Heart left ventricle (tissue), 16 donors: ENCODE measurements around the gene TRPM3. TPM values are rescaled to one million over a fixed set of nuclear protein-coding genes. Genes with fewer than 3 reads are reported as not detected.

ENCODE experiments used
- ATAC-seq, 4 donors: fragments of 200-7000 bp; cut with Tn5 transposase; one replicate each; pipeline ENCODE4 v1.9.1; 2020 to 2022; ENCODE audit warnings: moderate library complexity in 4 of 4, mild to moderate bottlenecking in 3 of 4, moderate number of reproducible peaks in 1 of 4
- DNase-seq, 5 donors: peaks; one replicate each; pipeline ENCODE4 v3.0.0-alpha.2; 2020
- H3K27ac ChIP-seq, 12 donors: fragments of 200-600 bp; sonication (generic) in 4 of 12; one replicate each; pipeline versions ENCODE4 v1.5.0 to v1.8.0; 2016 to 2022; ENCODE audit warnings: mild to moderate bottlenecking in 2 of 12
- H3K27me3 ChIP-seq, 9 donors: fragments of 200-600 bp; sonication (generic) in 2 of 9; one replicate each; pipeline versions ENCODE4 v1.5.1 to v1.8.0; 2016 to 2022; ENCODE audit warnings: mild to moderate bottlenecking in 3 of 9
- H3K36me3 ChIP-seq, 9 donors: fragments of 200-600 bp; sonication (generic) in 2 of 9; one replicate each; pipeline versions ENCODE4 v1.5.0 to v1.8.0; 2018 to 2022; ENCODE audit warnings: mild to moderate bottlenecking in 2 of 9
- H3K4me1 ChIP-seq, 12 donors: fragments of 200-600 bp; sonication (generic) in 4 of 12; one replicate each; pipeline versions ENCODE4 v1.5.0 to v1.8.0; 2016 to 2022; ENCODE audit warnings: mild to moderate bottlenecking in 3 of 12
- H3K4me3 ChIP-seq, 12 donors: fragments of 200-600 bp; sonication (generic) in 4 of 12; one replicate each; pipeline versions ENCODE4 v1.5.0 to v1.8.0; 2017 to 2022; ENCODE audit warnings: mild to moderate bottlenecking in 9 of 12, moderate library complexity in 4 of 12
- H3K9me3 ChIP-seq, 12 donors: fragments of 200-600 bp; sonication (generic) in 4 of 12; one replicate each; pipeline versions ENCODE4 v1.5.0 to v1.8.0; 2016 to 2022; ENCODE audit warnings: mild to moderate bottlenecking in 1 of 12
- POLR2A ChIP-seq, 2 donors: fragments of 450-650 bp; IDR thresholded peaks; one replicate each; pipeline ENCODE4 v1.6.1; 2017; ENCODE audit warnings: antibody characterized with exemption in 2 of 2, mild to moderate bottlenecking in 2 of 2, moderate library complexity in 2 of 2
- WGBS, 4 donors: extraction: QIAGEN DNeasy Blood & Tissue Kit in 2 of 4; methylation state at CpG; one replicate each; pipeline versions ENCODE4 v1.1.5 to v1.1.7; 2013 to 2018; 5-methylcytosine and 5-hydroxymethylcytosine counted together
- intact Hi-C, 10 donors: fragments of 100-400 bp; cut with DNase I; formaldehyde crosslinking; loops; one replicate each; pipeline versions ENCODE4 v1.11.1 to v1.14.2; 2022
- polyA plus RNA-seq, 2 donors: library from polyadenylated mRNA; stranded (reverse); fragments of 200-250 nt; gene quantifications; one replicate each; pipeline ENCODE4 v1.2.3, GENCODE V29; 2013
- total RNA-seq, 9 donors: library from RNA; depleted of rRNA in 2 of 9; stranded (reverse); fragments of >200 nt in 2 of 9; fragmentation: NEBNext Ultra II Directional in 3 of 9; extraction: Animal tissue kit (Norgen Biotek cat#: 25700) in 3 of 9; gene quantifications; one replicate each; pipeline versions ENCODE4 v1.1.0 to v1.2.4, GENCODE V29; 2016 to 2023
- TF ChIP-seq, protein P1 (sequence below), 12 donors: fragments of 200-600 bp; sonication (generic) in 4 of 12; IDR thresholded peaks; one replicate each; pipeline versions ENCODE4 v1.5.0 to v1.8.0; 2018 to 2022; ENCODE audit warnings: antibody characterized with exemption in 12 of 12, mild to moderate bottlenecking in 5 of 12
- donor health status: ischemic (EF 13 %, LVEDD 7.1; RV severe dilation, severe dysfunction).
- donor health status: healthy with polysubstance abuse.
- donor health status: DM: no; HTN: yes; CAD: no.
- donor health status: DM: no; HTN: no; CAD: no.
- donor health status: ischemic (EF 25% LVEDD 6.9; RV normal size, moderate dysfunction).
- donor health status: ischemic (EF 25% LVEDD 5.7; RV mildly dilated, moderate dysfunction).
- donor health status: healthy.
- donor health status: DM: yes; HTN: yes; CAD: no.
- donor health status: ischemic (EF 35%, LVEDD 5.7; RV mildly dilated, moderate dysfunction).
- donor health status: nonischemic (EF 11% LVEDD 7.7; RV severe dilation, severe dysfunction).
- donor health status: DM: yes; HTN: yes; CAD: no.
- donor health status: PGD.
- donor health status: ischemic (EF 29% LVEDD 5.4; RV normal size, mild dysfunction).
- donor health status: nonischemic (EF 23%, LVEDD 6.1; RV moderate dilation, normal function).

The TRPM3 gene
- total and polyA plus RNA-seq, 11 donors: 0.02 to 0.91 (median 0.10) TPM; not detected in 1

DNA sequence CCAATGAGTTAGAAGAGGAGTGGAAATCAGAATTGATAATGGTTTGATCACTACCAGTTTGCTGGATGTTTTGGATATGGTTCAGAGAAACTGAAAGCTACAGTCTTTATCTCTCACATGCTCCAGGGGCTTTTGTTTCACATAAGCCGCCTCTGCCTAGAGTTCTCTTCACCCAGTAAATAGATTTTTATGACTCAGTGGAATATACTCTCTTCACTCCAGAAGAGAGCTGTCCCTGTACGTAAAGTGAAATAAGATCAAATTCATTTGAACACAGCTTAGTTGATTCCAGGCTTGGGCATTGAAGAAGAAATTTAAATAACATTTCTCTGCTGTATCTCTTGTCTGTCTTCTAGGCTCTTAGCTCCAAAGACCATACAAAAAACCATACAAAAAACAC is 184.9 kb downstream of the TRPM3 start:
- no peak for DNase-seq
- intact Hi-C loops: no loop called here
- no peak overlapping the region for H3K27ac ChIP-seq
- H3K9me3 ChIP-seq: no peaks in the 10 kb centered on the region
- H3K4me3 ChIP-seq: no peak overlapping the region
- no peaks in the 10 kb centered on the region for H3K4me1 ChIP-seq
- H3K27me3 ChIP-seq: no peaks in the 10 kb centered on the region
- ATAC-seq: no peak
- 72 to 83% (median 77%) methylated on average over 2 of the region's 2 CpGs for WGBS, 4 donors
- TF ChIP-seq, protein P1, sequence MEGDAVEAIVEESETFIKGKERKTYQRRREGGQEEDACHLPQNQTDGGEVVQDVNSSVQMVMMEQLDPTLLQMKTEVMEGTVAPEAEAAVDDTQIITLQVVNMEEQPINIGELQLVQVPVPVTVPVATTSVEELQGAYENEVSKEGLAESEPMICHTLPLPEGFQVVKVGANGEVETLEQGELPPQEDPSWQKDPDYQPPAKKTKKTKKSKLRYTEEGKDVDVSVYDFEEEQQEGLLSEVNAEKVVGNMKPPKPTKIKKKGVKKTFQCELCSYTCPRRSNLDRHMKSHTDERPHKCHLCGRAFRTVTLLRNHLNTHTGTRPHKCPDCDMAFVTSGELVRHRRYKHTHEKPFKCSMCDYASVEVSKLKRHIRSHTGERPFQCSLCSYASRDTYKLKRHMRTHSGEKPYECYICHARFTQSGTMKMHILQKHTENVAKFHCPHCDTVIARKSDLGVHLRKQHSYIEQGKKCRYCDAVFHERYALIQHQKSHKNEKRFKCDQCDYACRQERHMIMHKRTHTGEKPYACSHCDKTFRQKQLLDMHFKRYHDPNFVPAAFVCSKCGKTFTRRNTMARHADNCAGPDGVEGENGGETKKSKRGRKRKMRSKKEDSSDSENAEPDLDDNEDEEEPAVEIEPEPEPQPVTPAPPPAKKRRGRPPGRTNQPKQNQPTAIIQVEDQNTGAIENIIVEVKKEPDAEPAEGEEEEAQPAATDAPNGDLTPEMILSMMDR (IDR thresholded peaks at IDR 0.05): no peak
- TF ChIP-seq POLR2A (IDR thresholded peaks at IDR 0.05): no peak
- H3K36me3 ChIP-seq: no peaks in the 10 kb centered on the region

DNA sequence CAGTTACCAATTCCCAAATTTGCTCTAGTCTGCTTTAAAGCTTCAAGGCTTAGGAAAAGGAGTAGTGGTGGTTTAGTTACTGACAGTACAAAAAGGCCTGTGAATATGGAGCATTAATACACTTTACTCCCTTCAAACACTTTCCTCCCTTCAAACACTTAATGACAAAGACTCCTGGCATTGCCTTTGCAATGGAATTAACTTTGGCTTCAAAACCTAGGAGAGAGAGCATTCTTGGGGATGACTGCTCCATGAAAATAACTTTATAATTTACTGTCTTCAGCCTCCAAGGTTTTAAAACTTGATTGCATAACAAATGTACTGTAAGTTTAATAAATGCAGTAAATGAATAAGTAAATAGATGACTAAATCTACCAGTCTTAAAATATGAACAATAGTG is 185.6 kb downstream of the TRPM3 start:
- H3K4me1 ChIP-seq: no peaks in the 10 kb centered on the region
- ATAC-seq (no peak), DNase-seq (no peak)
- TF ChIP-seq, protein P1 (IDR thresholded peaks at IDR 0.05): no peak
- no peak for TF ChIP-seq POLR2A (IDR thresholded peaks at IDR 0.05)
- H3K36me3 ChIP-seq: no peaks in the 10 kb centered on the region
- H3K27ac ChIP-seq: no peak overlapping the region
- H3K4me3 ChIP-seq: no peak overlapping the region
- intact Hi-C loops: no loop called here
- no peaks in the 10 kb centered on the region for H3K9me3 ChIP-seq
- H3K27me3 ChIP-seq: no peaks in the 10 kb centered on the region

DNA sequence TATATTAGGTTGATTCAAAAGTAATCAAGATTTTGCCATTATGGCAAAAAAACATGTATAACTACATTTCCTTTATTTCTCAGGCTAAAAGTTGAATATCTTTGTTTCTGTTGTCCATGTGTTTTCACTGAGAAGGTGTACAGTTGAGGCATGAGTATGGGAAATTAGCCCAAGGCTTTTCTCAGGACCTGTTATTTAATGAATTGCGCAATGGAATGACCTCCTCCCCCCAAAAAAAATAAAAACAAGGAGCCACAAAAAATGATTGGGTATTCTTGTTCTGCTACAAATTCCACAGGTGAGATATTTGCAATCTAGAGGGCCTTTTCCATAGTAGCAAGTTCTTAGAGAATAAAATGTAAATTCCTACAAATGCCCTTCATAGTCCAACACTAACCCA is 186.8 kb downstream of the TRPM3 start:
- DNase-seq (no peak), ATAC-seq (no peak)
- Histone ChIP-seq H3K4me1 (no peaks in the 10 kb centered on the region), H3K27me3 (no peaks in the 10 kb centered on the region), H3K9me3 (no peaks in the 10 kb centered on the region), H3K27ac (no peak overlapping the region), H3K4me3 (no peak overlapping the region), H3K36me3 (no peaks in the 10 kb centered on the region)
- intact Hi-C loops: loop anchor here in 1 of 10 donors (1.0 kb wide), 1 partner anchor 9 kb away; no protein-coding TSS in a partner anchor
- WGBS, 4 donors: 89 to 98% (median 95%) methylated on average over 1 of the region's 1 CpG
- TF ChIP-seq, protein P1 (IDR thresholded peaks at IDR 0.05): no peak
- no peak for TF ChIP-seq POLR2A (IDR thresholded peaks at IDR 0.05)

DNA sequence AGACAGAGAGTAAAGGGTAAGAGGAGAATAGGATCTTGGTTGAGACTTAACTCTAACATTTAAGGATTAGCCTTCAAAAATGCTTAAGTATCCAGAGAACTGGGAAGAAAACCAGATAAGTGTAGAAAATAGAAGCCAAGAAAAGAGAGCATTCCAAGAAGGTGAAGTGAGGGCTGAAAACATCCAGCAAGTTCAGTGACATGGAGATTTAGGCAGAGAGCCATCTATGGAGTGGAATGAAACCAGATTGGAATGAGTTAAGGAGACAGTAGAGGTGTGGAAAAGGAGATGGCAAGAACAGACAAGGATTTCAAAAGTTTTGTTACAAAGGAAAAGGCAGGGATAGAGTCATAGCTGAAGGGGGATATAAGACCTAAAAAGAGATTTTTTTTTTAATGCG is 188.1 kb downstream of the TRPM3 start:
- Histone ChIP-seq H3K4me1 (no peaks in the 10 kb centered on the region), H3K4me3 (no peak overlapping the region), H3K9me3 (no peaks in the 10 kb centered on the region), H3K36me3 (no peaks in the 10 kb centered on the region), H3K27me3 (no peaks in the 10 kb centered on the region), H3K27ac (no peak overlapping the region)
- intact Hi-C loops: no loop called here
- WGBS, 4 donors: 84 to 89% (median 86%) methylated on average over 1 of the region's 1 CpG
- ATAC-seq (no peak), DNase-seq (no peak)
- TF ChIP-seq, protein P1 (IDR thresholded peaks at IDR 0.05): no peak
- no peak for TF ChIP-seq POLR2A (IDR thresholded peaks at IDR 0.05)
